Transverse colon (tissue), 4 donors: Measurements from ENCODE around the gene GALNT12.

Experiments
- POLR2A ChIP-seq: fragments of 450-650 bp; IDR thresholded peaks from one replicate; pipeline ENCODE4 v1.6.1; 2016; ENCODE audit warnings: antibody characterized with exemption, mild to moderate bottlenecking, moderate library complexity
- POLR2AphosphoS5 ChIP-seq, 3 donors: sonication (generic); formaldehyde crosslinking; IDR thresholded peaks; one replicate each; pipeline ENCODE4 v1.6.1; 2016; ENCODE audit warnings: antibody characterized with exemption in 3 of 3
- TF ChIP-seq, protein P1 (sequence below), 5 experiments: fragments of 200-600 bp in 3 of 5; fragments of 450-650 bp in 2 of 5; sonication (generic) in 3 of 5; IDR thresholded peaks; 1 replicate in 2 of 5; 2 replicates in 3 of 5; pipeline ENCODE4 v1.5.1; 2016 to 2017; ENCODE audit warnings: antibody characterized with exemption in 5 of 5, inconsistent platforms in 3 of 5, mild to moderate bottlenecking in 2 of 5, moderate library complexity in 1 of 5

DNA sequence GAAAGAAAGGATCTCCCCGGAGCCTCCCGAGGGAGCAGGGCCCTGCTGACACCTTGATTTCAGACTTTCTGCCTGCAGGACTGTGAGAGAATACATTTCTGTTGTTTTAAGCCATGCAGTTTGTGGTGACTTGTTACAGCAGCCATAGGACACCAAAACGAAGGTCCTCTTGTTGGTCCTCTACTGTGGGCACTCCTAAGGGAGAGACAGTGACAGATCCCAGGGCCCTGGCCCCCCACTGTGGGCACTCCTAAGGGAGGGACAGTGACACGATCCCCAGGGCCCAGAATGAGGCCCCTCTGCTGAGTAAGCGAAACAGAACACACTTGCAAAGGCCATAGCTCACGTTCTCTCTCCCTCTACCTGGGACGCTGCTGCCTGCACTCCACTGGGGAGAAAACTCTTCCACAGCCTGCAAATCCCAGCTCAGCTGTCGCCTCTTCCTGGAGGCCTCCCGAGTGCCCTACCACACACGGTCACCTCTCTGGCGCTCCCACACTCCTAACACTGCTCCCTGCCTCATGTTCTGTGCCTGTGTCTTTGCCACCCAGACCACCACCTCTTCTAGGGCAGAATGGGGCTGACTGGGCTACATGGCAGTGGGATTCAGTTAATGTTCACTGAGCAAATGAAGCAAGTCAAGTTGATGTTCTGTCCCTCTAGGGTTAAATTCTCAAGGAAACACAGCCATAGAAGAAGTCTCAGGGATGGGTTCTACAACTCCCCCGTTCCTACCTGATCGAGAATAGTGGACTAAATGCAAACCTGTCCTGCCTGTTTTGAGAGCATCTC is 34.9 kb upstream of the GALNT12 start:
- TF ChIP-seq, protein P1, sequence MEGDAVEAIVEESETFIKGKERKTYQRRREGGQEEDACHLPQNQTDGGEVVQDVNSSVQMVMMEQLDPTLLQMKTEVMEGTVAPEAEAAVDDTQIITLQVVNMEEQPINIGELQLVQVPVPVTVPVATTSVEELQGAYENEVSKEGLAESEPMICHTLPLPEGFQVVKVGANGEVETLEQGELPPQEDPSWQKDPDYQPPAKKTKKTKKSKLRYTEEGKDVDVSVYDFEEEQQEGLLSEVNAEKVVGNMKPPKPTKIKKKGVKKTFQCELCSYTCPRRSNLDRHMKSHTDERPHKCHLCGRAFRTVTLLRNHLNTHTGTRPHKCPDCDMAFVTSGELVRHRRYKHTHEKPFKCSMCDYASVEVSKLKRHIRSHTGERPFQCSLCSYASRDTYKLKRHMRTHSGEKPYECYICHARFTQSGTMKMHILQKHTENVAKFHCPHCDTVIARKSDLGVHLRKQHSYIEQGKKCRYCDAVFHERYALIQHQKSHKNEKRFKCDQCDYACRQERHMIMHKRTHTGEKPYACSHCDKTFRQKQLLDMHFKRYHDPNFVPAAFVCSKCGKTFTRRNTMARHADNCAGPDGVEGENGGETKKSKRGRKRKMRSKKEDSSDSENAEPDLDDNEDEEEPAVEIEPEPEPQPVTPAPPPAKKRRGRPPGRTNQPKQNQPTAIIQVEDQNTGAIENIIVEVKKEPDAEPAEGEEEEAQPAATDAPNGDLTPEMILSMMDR (IDR thresholded peaks at IDR 0.05) = no peak
- TF ChIP-seq POLR2AphosphoS5 (IDR thresholded peaks at IDR 0.05) (no peak), POLR2A (no peak)
